Tibial nerve (tissue), 4 donors: Measurements from ENCODE around the gene DOCK2. TPM values are rescaled to one million over a fixed set of nuclear protein-coding genes. Genes with fewer than 3 reads are reported as not detected.

ENCODE experiments used
- DNase-seq, 2 donors: peaks; one replicate each; pipeline ENCODE4 v3.0.0-alpha.2; 2019; ENCODE audit warnings: low spot score in 2 of 2
- H3K27ac ChIP-seq, 4 donors: fragments of 200-600 bp; sonication (generic) in 3 of 4; one replicate each; pipeline ENCODE4 v1.5.1; 2017 to 2019; ENCODE audit warnings: mild to moderate bottlenecking in 1 of 4
- H3K27me3 ChIP-seq, 2 donors: fragments of 200-600 bp; sonication (generic) in 1 of 2; one replicate each; pipeline versions ENCODE4 v1.5.1 to v1.6.0; 2017 to 2019
- H3K36me3 ChIP-seq, 3 donors: fragments of 200-600 bp; sonication (generic); one replicate each; pipeline ENCODE4 v1.5.1; 2018 to 2019
- H3K4me1 ChIP-seq, 4 donors: fragments of 200-600 bp; sonication (generic) in 3 of 4; one replicate each; pipeline ENCODE4 v1.5.1; 2017 to 2019
- H3K4me3 ChIP-seq, 4 donors: fragments of 200-600 bp; sonication (generic) in 3 of 4; one replicate each; pipeline ENCODE4 v1.5.1; 2017 to 2019; ENCODE audit warnings: mild to moderate bottlenecking in 1 of 4, moderate library complexity in 1 of 4
- H3K9me3 ChIP-seq, 4 donors: fragments of 200-600 bp; sonication (generic) in 3 of 4; one replicate each; pipeline ENCODE4 v1.5.1; 2017 to 2019
- EP300 ChIP-seq, 2 donors: sonication (generic); formaldehyde crosslinking; IDR thresholded peaks; one replicate each; pipeline ENCODE4 v1.6.1; 2017; ENCODE audit warnings: antibody characterized with exemption in 2 of 2, mild to moderate bottlenecking in 1 of 2
- POLR2A ChIP-seq, 2 donors: fragments of 450-650 bp; IDR thresholded peaks; one replicate each; pipeline ENCODE4 v1.6.1; 2017; ENCODE audit warnings: antibody characterized with exemption in 2 of 2, mild to moderate bottlenecking in 2 of 2, moderate library complexity in 2 of 2
- WGBS, 2 donors: methylation state at CpG; one replicate each; pipeline ENCODE4 v1.1.5; 2018; 5-methylcytosine and 5-hydroxymethylcytosine counted together
- total RNA-seq, 4 donors: library from RNA; depleted of rRNA; stranded (reverse); fragments of >200 nt; gene quantifications; one replicate each; pipeline ENCODE4 v1.1.0, GENCODE V29; 2016
- TF ChIP-seq, protein P1 (sequence below), 5 experiments: fragments of 200-600 bp in 3 of 5; fragments of 450-650 bp in 2 of 5; sonication (generic) in 3 of 5; IDR thresholded peaks; one replicate each; pipeline ENCODE4 v1.5.1; 2016 to 2019; ENCODE audit warnings: antibody characterized with exemption in 5 of 5, mild to moderate bottlenecking in 3 of 5, moderate library complexity in 2 of 5

The DOCK2 gene
- total RNA-seq, 4 donors from 2014 or later = 14.9 to 83.4 (median 23.8) TPM

DNA sequence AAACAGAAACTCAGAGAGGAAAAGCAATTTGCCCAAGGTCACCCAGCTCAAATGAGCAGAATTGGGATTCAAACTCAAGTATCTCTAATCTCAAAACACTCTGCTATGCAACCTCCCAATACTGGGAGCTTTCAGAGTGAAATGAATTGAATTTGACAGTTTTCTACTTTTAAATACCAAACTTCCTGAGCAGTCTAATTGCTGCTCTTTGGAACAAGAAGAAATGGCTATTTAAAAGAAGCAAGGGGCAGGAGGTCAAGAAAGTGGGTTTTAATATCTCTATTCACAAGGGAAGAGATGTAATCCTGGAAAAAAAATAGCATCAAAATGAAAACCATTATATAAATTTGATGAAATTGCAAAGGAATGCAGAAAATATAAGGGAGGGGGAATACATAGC, 200.6 kb downstream of the DOCK2 start:
- DNase-seq = no peak
- Histone ChIP-seq H3K36me3 (no peaks in the 10 kb centered on the region), H3K27ac (no peak overlapping the region), H3K9me3 (no peaks in the 10 kb centered on the region), H3K4me3 (no peak overlapping the region), H3K4me1 (peaks cover 0 to 6% (median 0%) of the 10 kb centered on the region in 4 donors), H3K27me3 (no peaks in the 10 kb centered on the region)
- no peak for TF ChIP-seq EP300 (IDR thresholded peaks at IDR 0.05)
- no peak for TF ChIP-seq POLR2A (IDR thresholded peaks at IDR 0.05)
- TF ChIP-seq, protein P1, sequence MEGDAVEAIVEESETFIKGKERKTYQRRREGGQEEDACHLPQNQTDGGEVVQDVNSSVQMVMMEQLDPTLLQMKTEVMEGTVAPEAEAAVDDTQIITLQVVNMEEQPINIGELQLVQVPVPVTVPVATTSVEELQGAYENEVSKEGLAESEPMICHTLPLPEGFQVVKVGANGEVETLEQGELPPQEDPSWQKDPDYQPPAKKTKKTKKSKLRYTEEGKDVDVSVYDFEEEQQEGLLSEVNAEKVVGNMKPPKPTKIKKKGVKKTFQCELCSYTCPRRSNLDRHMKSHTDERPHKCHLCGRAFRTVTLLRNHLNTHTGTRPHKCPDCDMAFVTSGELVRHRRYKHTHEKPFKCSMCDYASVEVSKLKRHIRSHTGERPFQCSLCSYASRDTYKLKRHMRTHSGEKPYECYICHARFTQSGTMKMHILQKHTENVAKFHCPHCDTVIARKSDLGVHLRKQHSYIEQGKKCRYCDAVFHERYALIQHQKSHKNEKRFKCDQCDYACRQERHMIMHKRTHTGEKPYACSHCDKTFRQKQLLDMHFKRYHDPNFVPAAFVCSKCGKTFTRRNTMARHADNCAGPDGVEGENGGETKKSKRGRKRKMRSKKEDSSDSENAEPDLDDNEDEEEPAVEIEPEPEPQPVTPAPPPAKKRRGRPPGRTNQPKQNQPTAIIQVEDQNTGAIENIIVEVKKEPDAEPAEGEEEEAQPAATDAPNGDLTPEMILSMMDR (IDR thresholded peaks at IDR 0.05) = no peak

DNA sequence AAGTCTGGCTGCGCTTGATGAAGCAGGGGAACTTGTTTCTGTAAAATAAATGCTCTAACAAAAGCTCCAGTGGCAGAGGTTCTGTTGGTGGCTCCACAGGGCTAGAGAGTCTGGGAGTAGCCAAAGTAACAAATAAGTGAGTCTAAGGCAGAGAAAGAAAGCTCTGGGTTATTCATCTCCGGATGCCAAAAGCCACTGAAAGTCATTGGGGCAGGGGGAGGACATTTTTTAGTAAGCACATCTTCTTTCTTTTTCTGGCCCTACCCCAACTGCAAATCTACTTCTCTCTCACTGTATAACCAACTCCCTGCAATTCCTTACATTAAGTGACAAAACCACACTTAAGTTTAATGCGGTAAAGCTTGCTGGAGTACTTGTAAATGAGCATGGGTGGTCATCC, 201.6 kb downstream of the DOCK2 start:
- H3K27me3 ChIP-seq = no peaks in the 10 kb centered on the region
- no peak for DNase-seq
- H3K9me3 ChIP-seq = no peaks in the 10 kb centered on the region
- H3K4me1 ChIP-seq = peaks cover 0 to 6% (median 0%) of the 10 kb centered on the region in 4 donors
- TF ChIP-seq POLR2A (IDR thresholded peaks at IDR 0.05) (no peak), EP300 (IDR thresholded peaks at IDR 0.05) (no peak)
- TF ChIP-seq, protein P1 (IDR thresholded peaks at IDR 0.05) = no peak
- no peak overlapping the region for H3K27ac ChIP-seq
- no peak overlapping the region for H3K4me3 ChIP-seq
- no peaks in the 10 kb centered on the region for H3K36me3 ChIP-seq
- WGBS, 2 donors = 88% methylated on average over 3 of the region's 3 CpGs

DNA sequence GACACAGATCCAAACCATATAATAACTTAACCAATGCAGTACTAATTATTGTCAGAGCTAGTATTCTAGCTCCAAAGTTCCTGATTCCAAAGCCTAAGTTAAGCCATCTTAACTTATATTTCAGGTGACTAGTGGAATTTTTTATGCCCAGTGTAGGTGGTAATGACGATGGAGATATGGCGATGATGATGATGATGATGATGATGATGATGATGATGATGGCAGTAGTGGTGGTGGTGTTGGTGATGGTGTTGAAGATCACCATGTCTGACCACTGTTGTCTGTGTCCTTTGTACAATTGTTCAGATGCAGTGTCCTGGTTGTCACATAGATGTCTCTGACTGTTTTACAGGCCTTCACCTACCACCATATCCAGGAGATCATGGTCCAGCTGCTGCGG, 203.3 kb downstream of the DOCK2 start:
- TF ChIP-seq EP300 (IDR thresholded peaks at IDR 0.05) (no peak), POLR2A (IDR thresholded peaks at IDR 0.05) (no peak)
- TF ChIP-seq, protein P1 (IDR thresholded peaks at IDR 0.05) = no peak
- Histone ChIP-seq H3K27me3 (no peaks in the 10 kb centered on the region), H3K27ac (no peak overlapping the region), H3K4me1 (peaks cover 0 to 6% (median 0%) of the 10 kb centered on the region in 4 donors), H3K9me3 (no peaks in the 10 kb centered on the region), H3K4me3 (no peak overlapping the region), H3K36me3 (no peaks in the 10 kb centered on the region)
- DNase-seq = no peak
- 91 to 94% methylated on average over 3 of the region's 3 CpGs for WGBS, 2 donors

DNA sequence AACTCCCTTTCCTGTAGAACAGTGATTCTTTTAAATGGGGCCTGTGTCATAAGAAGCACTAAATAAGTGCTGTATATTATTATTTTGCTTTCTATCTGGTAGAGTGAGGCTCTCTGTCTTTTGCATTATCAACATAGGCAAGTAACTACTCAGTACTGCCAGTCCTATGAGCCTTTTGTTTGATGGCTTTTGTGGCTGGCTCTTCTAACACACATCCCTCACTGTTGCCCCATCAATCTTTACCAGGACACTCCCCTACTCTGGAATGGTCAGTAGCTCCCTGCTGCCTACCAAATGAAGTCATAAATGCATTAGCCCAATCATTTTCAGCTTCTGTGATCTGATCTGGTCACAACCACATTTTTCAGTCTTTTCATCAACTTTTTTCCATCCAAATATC, 205.6 kb downstream of the DOCK2 start:
- Histone ChIP-seq H3K36me3 (no peaks in the 10 kb centered on the region), H3K27ac (no peak overlapping the region), H3K4me1 (peaks cover 0 to 3% (median 0%) of the 10 kb centered on the region in 4 donors), H3K4me3 (no peak overlapping the region), H3K27me3 (no peaks in the 10 kb centered on the region), H3K9me3 (no peaks in the 10 kb centered on the region)
- TF ChIP-seq POLR2A (IDR thresholded peaks at IDR 0.05) (no peak), EP300 (IDR thresholded peaks at IDR 0.05) (no peak)
- TF ChIP-seq, protein P1 (IDR thresholded peaks at IDR 0.05) = no peak
- DNase-seq = no peak

DNA sequence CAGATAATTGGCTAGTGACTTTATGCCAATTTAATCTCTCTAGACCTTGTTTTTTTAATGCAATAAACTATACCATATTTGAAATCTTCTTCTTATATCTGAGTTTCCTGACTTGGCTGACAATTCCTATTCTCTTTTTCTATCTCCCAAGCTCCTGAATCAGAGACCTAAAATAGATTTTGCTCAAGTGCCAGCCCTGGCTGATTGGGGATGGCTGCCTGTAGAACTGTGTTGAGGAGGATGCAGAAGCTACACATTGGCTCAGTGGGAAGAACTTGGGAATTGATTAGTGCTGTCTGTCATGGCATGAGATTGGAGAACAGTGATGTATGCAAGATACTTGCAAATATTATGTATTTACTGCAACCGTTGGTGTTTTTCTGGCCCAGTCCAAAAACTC, 210.4 kb downstream of the DOCK2 start:
- no peak for DNase-seq
- WGBS, 2 donors = 81 to 87% methylated on average over 1 of the region's 1 CpG
- H3K4me3 ChIP-seq = no peak overlapping the region
- TF ChIP-seq EP300 (IDR thresholded peaks at IDR 0.05) (no peak), POLR2A (IDR thresholded peaks at IDR 0.05) (no peak)
- TF ChIP-seq, protein P1 (IDR thresholded peaks at IDR 0.05) = no peak
- no peak overlapping the region for H3K27ac ChIP-seq
- H3K27me3 ChIP-seq = no peaks in the 10 kb centered on the region
- no peaks in the 10 kb centered on the region for H3K4me1 ChIP-seq
- no peaks in the 10 kb centered on the region for H3K36me3 ChIP-seq
- H3K9me3 ChIP-seq = peaks cover 0 to 24% (median 0%) of the 10 kb centered on the region in 4 donors
